Measurements from ENCODE around the gene MYO5C.
A peak's percentile ranks its signal among the peaks of the same experiment; 100 is the strongest.

Gene MYO5C

DNA sequence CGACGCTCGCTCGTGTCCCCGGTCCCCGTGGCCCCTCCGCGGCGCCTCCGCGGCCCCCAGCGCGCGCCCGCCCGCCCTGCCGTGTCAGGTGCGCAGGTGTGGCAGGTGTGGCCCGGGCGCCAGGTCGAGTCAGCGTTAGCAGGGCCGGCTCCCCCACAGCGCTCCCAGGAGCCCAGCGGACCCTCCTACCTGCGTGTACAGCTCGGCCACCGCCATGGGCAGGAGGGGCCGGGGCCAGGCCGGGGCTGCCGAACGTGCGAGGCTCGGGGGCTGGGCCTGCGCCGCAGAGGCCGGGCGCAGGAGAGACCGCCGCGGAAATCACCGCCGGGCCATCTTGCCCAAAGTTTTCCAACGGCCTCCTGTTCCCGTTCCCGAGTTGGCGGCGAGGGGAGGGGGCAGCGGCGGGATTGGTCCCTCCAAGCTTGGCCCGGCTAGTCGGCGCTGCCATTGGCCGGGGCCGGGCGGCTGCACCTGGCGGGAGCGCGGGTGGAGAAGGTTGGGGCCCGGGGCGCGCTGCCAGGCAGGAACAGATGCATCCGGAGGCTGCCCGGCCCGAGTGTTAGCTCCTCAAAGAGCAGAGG, at the start of gene MYO5C:
Gene MYO5C, minus strand, starts transcription at position 384 of the 581 bp plus-strand sequence. Its CDS starts 168 bp downstream, at position 216.
- no peak for DNase-seq (ENCODE audit: low read depth in 2 of 2, low spot score in 1 of 2)

GRCh38 chr15:52344592-52344991, 49.0 kb upstream of the MYO5C start:
- DNase-seq (ENCODE audit: low read depth in 2 of 2, low spot score in 1 of 2): no peak

DNA sequence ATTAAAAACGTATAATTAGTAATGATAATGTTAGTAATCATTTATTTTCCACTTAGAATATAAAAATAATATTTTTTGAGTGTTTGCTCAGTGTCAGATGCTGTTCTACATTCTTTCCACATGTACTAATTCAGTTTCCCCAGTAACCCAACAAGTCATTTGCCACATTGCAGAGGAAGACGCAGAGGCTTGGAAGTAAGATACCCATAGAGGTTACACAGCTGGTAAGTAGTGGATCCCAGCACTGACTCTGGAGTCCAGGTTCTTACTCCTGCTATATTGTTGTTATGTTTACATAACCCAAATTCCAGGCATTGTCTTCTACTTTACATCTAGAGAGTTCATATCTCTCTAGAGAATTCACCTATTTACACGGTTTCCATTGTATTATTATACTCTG, 48.2 kb upstream of the MYO5C start:
- DNase-seq (ENCODE audit: low read depth in 2 of 2, low spot score in 1 of 2): no peak

GRCh38 chr15:52340093-52340492, 44.5 kb upstream of the MYO5C start:
- no peak for DNase-seq (ENCODE audit: low read depth in 2 of 2, low spot score in 1 of 2)

GRCh38 chr15:52338891-52339290, 43.3 kb upstream of the MYO5C start:
- no peak for DNase-seq (ENCODE audit: low read depth in 2 of 2, low spot score in 1 of 2)

GRCh38 chr15:52338058-52338457, 42.5 kb upstream of the MYO5C start:
- no peak for DNase-seq (ENCODE audit: low read depth in 2 of 2, low spot score in 1 of 2)

DNA sequence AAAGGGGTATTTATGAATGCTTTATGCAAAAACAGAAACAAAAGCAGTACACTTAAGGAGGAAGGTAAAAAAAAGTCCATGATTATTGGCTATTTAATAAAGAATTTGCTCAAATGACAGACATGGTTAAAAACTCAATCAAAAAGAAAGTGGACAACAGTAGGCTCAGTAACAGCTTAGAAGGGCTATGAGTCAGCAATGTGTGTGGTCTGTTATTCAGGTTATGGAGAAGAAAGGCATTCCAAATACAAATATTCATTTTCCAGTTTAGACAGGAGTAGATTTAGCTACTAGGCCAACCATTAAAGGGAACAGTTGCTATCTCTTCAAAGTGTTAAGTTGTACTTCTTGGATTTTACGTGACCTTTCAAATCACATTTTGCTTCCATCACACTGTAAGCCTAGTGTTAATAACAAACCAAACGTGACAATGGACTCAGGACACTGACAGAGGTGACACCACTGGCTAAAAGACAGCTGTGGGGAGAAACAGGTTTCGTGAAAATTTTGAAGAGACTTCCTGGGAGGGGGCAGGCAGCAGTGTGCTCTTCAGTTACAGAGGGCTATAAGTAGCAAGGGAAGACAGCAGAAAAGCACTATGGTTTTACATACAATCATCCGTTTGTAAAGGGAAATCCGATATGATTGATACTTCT, 41.7 kb upstream of the MYO5C start:
- DNase-seq (ENCODE audit: low read depth in 2 of 2, low spot score in 1 of 2): no peak

GRCh38 chr15:52336529-52336928, 40.9 kb upstream of the MYO5C start:
- DNase-seq (ENCODE audit: low read depth in 2 of 2, low spot score in 1 of 2): no peak

DNA sequence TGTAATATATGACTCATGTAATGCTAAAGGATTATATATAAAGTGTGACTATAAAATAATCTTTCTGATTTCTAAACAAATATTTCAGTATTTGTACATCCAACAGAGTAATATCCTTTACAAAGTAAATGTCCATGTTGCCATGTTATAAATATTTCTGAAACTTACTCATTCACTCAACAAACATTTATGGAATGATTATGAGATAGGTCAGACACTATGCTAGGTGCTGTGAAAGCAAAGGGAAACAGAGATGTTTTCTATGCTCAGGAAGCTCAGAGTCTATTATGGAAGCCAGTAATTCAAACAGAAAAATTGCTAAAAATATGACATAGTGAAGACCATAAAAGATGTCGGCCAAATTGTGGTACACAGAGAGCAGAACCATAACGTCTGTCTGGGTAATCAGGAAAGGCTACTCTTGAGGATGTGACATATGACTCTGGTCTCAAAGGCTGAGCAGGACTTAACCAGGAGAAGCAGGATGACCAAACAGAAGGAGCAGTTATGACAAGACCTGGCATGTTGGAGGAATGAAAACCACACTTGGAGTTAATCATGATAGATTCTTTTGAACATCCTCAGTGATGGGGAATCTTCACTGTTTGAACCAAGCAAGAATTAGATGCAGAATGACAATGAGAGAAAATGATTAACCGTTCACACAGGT, 39.0 kb upstream of the MYO5C start:
- no peak for DNase-seq (ENCODE audit: low read depth in 2 of 2, low spot score in 1 of 2)

DNA sequence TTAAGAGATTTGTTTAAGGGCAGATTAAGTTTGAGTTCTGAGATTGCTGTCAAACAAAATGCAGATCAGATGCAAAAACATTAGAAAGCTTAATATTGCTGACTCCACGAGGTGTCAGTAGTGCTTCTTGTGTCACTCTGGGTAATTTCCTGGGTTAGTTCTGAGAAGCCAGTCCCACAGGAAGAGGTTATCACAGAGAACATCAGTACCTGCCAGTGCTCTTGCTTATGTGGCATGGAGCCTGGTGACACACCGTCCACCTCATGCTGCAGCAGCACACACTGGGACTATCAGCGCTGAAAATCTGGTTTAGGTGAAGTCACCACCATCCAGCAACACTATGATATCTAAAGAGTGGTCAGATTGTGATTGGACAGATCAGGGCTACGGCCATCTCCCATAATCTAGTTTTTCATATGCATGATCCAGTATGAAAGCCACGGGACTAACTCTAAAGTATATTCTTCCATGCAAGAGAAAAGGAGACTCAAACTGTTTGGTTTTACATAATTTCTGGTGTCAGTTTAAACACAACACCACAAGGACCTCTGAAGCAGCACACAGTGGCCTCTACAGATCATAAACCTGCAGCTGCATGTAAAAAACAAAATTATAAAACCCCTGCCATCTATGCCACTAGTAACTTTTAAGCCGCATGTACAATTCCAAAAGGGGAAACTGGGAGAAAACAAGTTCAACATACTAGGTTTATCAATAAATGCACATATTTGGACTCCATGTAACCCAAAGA, 36.1 kb upstream of the MYO5C start:
- DNase-seq (ENCODE audit: low read depth in 2 of 2, low spot score in 1 of 2): peak; percentile 4 to 26

DNA sequence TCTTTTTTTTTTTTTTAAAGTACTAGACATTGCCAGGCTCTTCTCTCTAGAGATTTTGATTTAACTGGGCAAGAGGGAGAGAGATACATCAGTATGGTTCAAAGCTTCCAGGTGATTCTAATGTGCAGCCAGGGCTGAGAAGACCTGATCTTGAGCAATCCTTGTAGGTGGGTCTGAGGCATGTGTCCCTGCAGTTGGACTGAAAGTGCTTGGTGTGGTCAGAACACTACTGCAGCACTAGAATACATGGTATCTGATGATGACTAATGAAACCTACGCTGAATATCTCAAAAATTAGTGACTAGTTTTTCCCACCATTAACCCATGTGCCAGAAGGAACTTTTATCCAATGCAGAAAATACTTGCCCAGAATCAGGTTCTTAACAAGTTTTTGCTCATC, 34.4 kb upstream of the MYO5C start:
- no peak for DNase-seq (ENCODE audit: low read depth in 2 of 2, low spot score in 1 of 2)

DNA sequence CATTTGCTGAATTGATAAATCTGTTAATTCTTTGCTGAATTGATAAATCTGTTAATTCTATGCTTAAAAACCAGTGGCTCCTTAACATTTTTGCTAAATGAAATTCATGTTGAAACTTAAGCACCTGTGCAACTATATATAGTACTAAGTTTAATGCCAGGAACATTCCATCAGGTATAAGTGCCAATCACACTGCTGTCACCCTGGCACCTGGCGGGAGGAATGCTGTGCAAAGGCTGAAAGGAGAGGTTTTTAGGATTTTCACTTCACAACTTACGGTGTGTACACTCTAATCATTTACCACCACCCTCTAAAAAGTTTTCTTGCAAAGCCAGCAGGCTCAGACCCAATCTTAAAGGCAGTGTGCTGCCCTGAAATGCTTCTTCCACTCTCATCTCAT, 33.5 kb upstream of the MYO5C start:
- no peak for DNase-seq (ENCODE audit: low read depth in 2 of 2, low spot score in 1 of 2)

DNA sequence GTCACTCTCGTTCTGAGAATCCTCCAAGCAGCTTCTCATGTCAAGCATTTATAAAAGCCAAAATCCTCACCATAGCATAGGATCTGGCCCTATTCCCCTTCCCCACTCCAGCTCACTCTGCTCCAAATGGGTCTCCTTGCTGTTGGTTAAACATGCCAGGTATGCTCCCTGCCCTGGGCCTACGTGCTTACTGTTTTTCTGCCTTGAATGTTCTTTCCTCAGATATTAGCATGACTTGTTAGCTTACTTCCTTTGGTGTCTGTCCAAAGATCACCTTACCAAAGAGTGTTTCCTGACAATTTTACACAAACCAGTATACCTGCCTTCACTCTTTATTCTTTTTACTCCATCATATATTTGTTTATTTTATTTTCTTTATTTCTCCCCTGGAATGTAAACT, 33.1 kb upstream of the MYO5C start:
- no peak for DNase-seq (ENCODE audit: low read depth in 2 of 2, low spot score in 1 of 2)

DNA sequence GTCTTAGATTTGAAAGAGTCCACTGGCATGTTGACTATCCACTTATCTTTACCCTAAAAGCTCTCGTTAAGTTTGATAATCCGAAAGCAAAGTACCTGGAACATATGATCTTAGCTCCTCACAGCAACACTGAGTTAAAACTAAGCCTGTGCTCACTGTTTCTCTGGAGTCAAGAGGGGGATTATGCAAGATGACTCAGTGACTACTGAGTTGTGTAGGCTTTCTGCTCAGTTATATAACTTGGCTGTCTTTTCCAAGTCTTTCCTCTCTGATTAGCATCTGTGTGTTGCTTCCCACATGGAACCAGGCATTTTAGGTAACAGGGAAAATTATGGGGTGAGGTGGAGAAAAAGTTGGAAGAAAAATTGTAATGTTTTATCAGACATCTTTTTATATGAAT, 31.2 kb upstream of the MYO5C start:
- DNase-seq (ENCODE audit: low read depth in 2 of 2, low spot score in 1 of 2): no peak

DNA sequence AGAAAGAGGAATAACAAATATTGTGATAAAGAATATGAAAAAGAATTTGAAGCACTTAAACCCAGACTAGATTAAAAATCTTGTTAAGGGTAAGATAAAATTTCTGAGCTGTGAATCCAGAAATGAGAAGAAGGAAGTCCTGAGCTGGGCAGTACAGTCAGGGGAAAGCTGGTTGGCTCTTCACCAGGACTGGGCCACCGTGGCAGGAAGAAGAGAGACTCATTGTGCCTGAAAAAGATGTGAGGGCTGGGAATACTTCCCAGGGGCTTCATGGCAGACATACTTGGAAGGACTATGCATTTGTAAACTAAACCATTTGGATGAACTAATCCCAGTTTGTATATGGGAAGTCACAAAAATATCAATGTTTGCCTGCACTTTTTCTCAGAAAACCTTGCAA, 28.5 kb upstream of the MYO5C start:
- DNase-seq (ENCODE audit: low read depth in 2 of 2, low spot score in 1 of 2): no peak

DNA sequence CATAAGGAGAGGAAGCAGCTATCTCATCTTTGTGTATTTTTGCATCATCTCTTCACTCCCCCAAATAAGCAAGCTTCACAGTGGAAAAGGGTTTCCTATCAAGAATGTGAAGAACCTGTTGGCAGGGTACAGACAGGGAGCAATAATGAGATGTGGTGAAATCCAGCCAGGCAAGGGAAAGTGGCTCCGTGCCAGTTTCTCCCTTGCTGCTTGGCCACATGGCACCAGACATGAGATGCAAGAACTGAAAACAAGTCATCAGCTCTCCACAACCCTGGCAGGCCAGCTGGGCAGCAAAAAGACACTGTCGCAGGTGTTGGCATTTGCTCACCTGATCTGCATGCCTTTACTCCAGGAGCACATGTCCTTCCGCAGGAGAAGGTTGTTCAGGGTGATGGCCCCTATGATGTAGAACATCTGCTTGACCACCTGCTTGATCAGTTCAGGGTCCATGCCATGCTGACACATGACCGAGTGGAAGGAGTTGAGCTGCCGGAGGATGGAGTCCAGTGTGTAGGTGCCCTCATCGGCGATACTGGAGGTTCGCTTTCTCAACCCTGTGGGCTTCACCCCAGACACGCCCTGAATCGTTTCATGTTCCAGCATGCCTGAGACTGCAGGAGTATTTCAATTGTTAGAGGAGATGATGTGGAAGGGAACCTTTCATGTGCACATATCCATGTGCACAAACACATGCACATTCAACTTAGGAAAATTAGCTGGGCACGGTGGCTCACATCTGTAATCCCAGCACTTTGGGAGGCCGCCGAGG, 23.3 kb upstream of the MYO5C start:
- DNase-seq (ENCODE audit: low read depth in 2 of 2, low spot score in 1 of 2): no peak

GRCh38 chr15:52317688-52318087, 22.1 kb upstream of the MYO5C start:
- DNase-seq (ENCODE audit: low read depth in 2 of 2, low spot score in 1 of 2): no peak

- no peak for DNase-seq (ENCODE audit: low read depth in 2 of 2, low spot score in 1 of 2)
Observed at GRCh38 chr15:52317022-52317421, 21.4 kb upstream of the MYO5C start.

DNA sequence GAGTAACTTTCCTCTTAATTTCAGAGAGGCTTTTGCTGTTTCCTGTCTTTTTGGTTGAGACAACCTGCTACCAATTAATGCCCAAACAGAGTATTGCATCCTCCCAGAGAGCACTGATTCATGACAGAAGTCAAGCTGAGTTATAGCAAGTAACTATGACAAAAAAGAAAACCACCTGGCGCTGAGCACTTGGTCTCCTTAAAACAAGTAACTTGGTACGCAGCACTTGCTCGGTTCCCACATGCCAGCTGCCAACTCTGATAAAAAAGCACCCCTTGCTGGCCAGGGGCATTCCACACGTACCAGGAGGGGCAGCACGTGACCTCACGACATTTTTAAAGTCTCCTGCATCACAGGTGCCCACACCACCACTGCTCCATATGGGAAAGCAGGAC, 13.5 kb upstream of the MYO5C start:
- DNase-seq (ENCODE audit: low read depth in 2 of 2, low spot score in 1 of 2): no peak

DNA sequence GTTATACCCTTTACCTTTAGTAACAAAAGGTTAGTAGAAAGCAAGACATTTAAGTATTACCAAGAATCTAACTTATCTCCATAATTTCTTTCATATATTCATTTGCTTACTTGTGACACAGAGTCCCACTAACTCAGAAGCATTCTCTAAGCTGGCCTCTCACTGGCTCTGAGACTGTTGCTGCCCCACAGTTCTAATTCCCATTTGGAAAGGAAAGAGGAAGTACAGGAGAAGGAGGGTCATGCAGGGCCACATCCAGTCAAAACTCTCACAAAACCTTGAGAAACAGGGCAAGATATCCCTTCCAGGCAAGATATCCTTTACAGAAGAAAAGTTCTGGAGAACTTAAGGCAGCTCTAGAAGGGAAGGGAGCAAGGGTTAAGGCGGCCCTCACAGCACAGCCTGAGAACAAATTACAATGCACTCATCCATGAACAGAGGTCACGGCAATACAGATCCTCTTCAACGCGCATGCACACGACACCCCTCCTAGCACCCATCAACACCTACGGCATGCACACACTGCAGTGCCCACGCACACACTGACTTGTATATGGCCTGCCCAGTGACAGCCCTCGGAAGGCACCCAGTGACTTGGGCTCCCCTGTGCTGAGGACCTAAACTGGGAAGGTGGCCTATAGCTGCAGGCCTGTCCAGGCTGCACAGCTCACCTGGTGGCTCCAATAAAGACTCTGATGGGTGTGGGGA, 13.0 kb upstream of the MYO5C start:
- DNase-seq (ENCODE audit: low read depth in 2 of 2, low spot score in 1 of 2): no peak

- DNase-seq (ENCODE audit: low read depth in 2 of 2, low spot score in 1 of 2): no peak
Observed at GRCh38 chr15:52307847-52308246, 12.2 kb upstream of the MYO5C start.

Measured in stimulated activated CD8-positive, alpha-beta memory T cell treated with anti-CD3 and anti-CD28 coated beads, Interleukin-4, amount 100 ng/mL, for 1 hour (primary cell).